SK-N-SH (cell line): ENCODE measurements around the gene IQGAP2.
"Not testable (repeated sequence)": the region's sequence is repeated elsewhere in the genome, so short reads cannot be mapped to it uniquely, and the experiment has no call there.

Experiments
- CTCF ChIP-seq: fragments of 200-600 bp; sonication (generic); IDR thresholded peaks from 2 replicates; pipeline ENCODE4 v1.6.1; 2017; ENCODE audit warnings: antibody characterized with exemption, mild to moderate bottlenecking, moderate library complexity
- MAX ChIP-seq: IDR thresholded peaks from 2 replicates; pipeline ENCODE4 v1.4.0; 2012; ENCODE audit warnings: low read depth
- MXI1 ChIP-seq: IDR thresholded peaks from 2 replicates; pipeline ENCODE4 v1.6.1; 2012; ENCODE audit warnings: mild to moderate bottlenecking, low read depth, low read length, improper control_type of control experiment
- SMC3 ChIP-seq: IDR thresholded peaks from 2 replicates; pipeline ENCODE4 v1.6.1; 2012; ENCODE audit warnings: low read depth, low read length, improper control_type of control experiment
- TAF1 ChIP-seq: IDR thresholded peaks from 2 replicates; pipeline ENCODE4 v1.6.1; 2012; ENCODE audit warnings: low read depth, mild to moderate bottlenecking, low read length, moderate library complexity, borderline replicate concordance

- not testable (repeated sequence) for TF ChIP-seq CTCF, SMC3, MXI1, MAX, TAF1
Observed at GRCh38 chr5:76680826-76681225, 277.7 kb downstream of the IQGAP2 start.
